ENCODE data around the gene DUOX1.

The DUOX1 gene

GRCh38 chr15:45185069-45185779 lies 55.4 kb downstream of the DUOX1 start:
- DNase-seq (ENCODE audit: low spot score) = peak; percentile 15
- TF ChIP-seq CTCF (IDR thresholded peaks at IDR 0.05; ENCODE audit: borderline replicate concordance, control extremely low read depth, extremely low read depth, insufficient read depth, missing control alignments) = no peak

GRCh38 chr15:45185903-45186770 lies 56.3 kb downstream of the DUOX1 start:
- DNase-seq (ENCODE audit: low spot score) = peak; percentile 19
- in situ Hi-C loops (cut with MboI; ENCODE audit: low sequenced_read_pairs, unreplicated experiment) = no loop called here
- TF ChIP-seq CTCF (IDR thresholded peaks at IDR 0.05; ENCODE audit: borderline replicate concordance, control extremely low read depth, extremely low read depth, insufficient read depth, missing control alignments) = no peak

More at GRCh38 chr15:45185069-45185779, 55.4 kb downstream of the DUOX1 start:
- in situ Hi-C loops (cut with MboI; ENCODE audit: low sequenced_read_pairs, unreplicated experiment) = no loop called here

- peak; percentile 45 for DNase-seq (ENCODE audit: low spot score)
- in situ Hi-C loops (cut with MboI; ENCODE audit: low sequenced_read_pairs, unreplicated experiment) = no loop called here
- TF ChIP-seq CTCF (IDR thresholded peaks at IDR 0.05; ENCODE audit: borderline replicate concordance, control extremely low read depth, extremely low read depth, insufficient read depth, missing control alignments) = no peak
Observed at GRCh38 chr15:45186771-45187577, 57.2 kb downstream of the DUOX1 start.

- DNase-seq (ENCODE audit: low spot score) = no peak
- TF ChIP-seq CTCF (IDR thresholded peaks at IDR 0.05; ENCODE audit: borderline replicate concordance, control extremely low read depth, extremely low read depth, insufficient read depth, missing control alignments) = no peak
- in situ Hi-C loops (cut with MboI; ENCODE audit: low sequenced_read_pairs, unreplicated experiment) = no loop called here
Observed at GRCh38 chr15:45187578-45187893, 57.7 kb downstream of the DUOX1 start.

GRCh38 chr15:45187894-45188830 lies 58.4 kb downstream of the DUOX1 start, which contains the start of gene SHF:
Gene SHF, minus strand, starts transcription at chr15:45187966. Its CDS starts 15 bp downstream, at chr15:45187951.
- in situ Hi-C loops (cut with MboI; ENCODE audit: low sequenced_read_pairs, unreplicated experiment) = no loop called here
- peak; percentile 89 for DNase-seq (ENCODE audit: low spot score)
- no peak for TF ChIP-seq CTCF (IDR thresholded peaks at IDR 0.05; ENCODE audit: borderline replicate concordance, control extremely low read depth, extremely low read depth, insufficient read depth, missing control alignments)

Data from GM13976 (cell line).